ENCODE measurements around the gene UBXN10. TPM values are rescaled to one million over a fixed set of nuclear protein-coding genes. Genes with fewer than 3 reads are reported as not detected.

The UBXN10 gene
- total and polyA plus RNA-seq, 12 donors = 0.64 to 2.6 (median 1.5) TPM

- Histone ChIP-seq H3K9me3 (replicated peaks in 1 of 3) (no peaks in the 10 kb centered on the region), H3K4me1 (replicated peaks in 1 of 2) (no peaks in the 10 kb centered on the region), H3K27me3 (no peaks in the 10 kb centered on the region), H3K36me3 (replicated peaks in 1 of 2) (no peaks in the 10 kb centered on the region), H3K27ac (no peak overlapping the region), H3K4me3 (no peak overlapping the region)
- WGBS, 4 donors = 63 to 79% (median 73%) methylated on average over 12 to 13 of the region's 13 CpGs
- TF ChIP-seq, protein P1, sequence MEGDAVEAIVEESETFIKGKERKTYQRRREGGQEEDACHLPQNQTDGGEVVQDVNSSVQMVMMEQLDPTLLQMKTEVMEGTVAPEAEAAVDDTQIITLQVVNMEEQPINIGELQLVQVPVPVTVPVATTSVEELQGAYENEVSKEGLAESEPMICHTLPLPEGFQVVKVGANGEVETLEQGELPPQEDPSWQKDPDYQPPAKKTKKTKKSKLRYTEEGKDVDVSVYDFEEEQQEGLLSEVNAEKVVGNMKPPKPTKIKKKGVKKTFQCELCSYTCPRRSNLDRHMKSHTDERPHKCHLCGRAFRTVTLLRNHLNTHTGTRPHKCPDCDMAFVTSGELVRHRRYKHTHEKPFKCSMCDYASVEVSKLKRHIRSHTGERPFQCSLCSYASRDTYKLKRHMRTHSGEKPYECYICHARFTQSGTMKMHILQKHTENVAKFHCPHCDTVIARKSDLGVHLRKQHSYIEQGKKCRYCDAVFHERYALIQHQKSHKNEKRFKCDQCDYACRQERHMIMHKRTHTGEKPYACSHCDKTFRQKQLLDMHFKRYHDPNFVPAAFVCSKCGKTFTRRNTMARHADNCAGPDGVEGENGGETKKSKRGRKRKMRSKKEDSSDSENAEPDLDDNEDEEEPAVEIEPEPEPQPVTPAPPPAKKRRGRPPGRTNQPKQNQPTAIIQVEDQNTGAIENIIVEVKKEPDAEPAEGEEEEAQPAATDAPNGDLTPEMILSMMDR (IDR thresholded peaks at IDR 0.05) = no peak
- TF ChIP-seq POLR2A (IDR thresholded peaks at IDR 0.05) = no peak
- peak in 1 of 7 donors; percentile 3 for DNase-seq
- intact Hi-C loops (cut with DNase I) = loop anchor here in 1 of 2 donors (10.0 kb wide), 1 partner anchor 169 kb away; the partner anchor contains the start of gene PLA2G2A
Measured at GRCh38 chr1:20143734-20144565, 41.9 kb upstream of the UBXN10 start.

GRCh38 chr1:20147846-20148570 is 37.9 kb upstream of the UBXN10 start:
- no peaks in the 10 kb centered on the region for H3K9me3 ChIP-seq (replicated peaks in 1 of 3)
- H3K4me3 ChIP-seq = no peak overlapping the region
- H3K36me3 ChIP-seq (replicated peaks in 1 of 2) = no peaks in the 10 kb centered on the region
- H3K27ac ChIP-seq = no peak overlapping the region
- intact Hi-C loops (cut with DNase I) = loop anchor here (5.0 to 10.0 kb wide), 2 partner anchors 171 to 173 kb away; partner anchors contain the start of gene PLA2G2A (in 2 of the 2)
- H3K27me3 ChIP-seq = no peaks in the 10 kb centered on the region
- H3K4me1 ChIP-seq (replicated peaks in 1 of 2) = peaks cover 5 to 13% of the 10 kb centered on the region in 2 donors
- no peak for DNase-seq
- no peak for TF ChIP-seq POLR2A (IDR thresholded peaks at IDR 0.05)
- TF ChIP-seq, protein P1 (IDR thresholded peaks at IDR 0.05) = no peak
- WGBS, 4 donors = 70 to 82% (median 79%) methylated on average over 10 to 13 of the region's 13 CpGs

DNA sequence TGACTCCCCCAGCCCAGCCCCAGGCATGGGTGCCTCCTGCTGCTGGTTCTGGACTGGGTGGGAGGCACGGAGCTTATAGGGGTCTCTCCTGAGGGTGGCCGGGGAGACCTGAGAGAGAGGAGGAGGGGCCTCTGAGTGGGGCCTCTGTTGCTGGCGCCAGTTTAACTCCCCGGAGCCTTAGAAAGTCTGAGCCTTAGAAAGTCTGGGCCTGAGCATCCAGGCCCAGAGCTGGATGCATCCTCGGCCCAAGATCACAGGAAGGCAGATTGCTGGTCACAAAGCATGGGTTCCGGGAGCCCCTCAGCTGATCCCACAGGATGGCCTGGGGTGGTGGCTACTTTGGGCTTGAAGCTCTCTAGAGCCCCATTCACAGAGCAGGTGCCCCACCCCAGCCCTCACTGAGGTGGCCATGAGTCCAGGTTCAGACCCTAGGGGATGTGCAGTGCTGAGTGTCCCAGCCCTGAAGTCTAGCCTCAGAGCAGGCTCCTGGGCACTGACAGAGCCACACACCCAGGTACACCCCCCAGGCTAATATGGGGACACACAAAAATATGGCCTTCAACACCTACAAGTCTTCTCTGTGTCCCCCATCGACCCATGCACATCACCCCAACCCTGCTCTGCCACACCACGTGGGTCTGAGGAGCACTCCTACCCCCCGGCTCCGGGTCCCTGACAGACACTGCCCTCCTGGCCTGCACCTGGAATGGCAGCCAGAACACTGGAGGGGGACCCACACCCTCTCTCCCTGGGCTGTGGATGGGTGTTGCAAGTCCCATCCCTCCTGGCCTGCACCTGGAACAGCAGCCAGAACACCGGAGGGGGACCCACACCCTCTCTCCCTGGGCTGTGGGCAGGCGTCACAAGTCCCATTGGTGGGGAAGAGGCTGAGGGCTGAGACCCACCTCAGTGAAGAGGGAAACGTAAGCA is 37.1 kb upstream of the UBXN10 start:
- Histone ChIP-seq H3K36me3 (replicated peaks in 1 of 2) (no peaks in the 10 kb centered on the region), H3K4me3 (no peak overlapping the region), H3K4me1 (replicated peaks in 1 of 2) (peaks cover 5 to 13% of the 10 kb centered on the region in 2 donors), H3K27me3 (no peaks in the 10 kb centered on the region), H3K9me3 (replicated peaks in 1 of 3) (no peaks in the 10 kb centered on the region), H3K27ac (no peak overlapping the region)
- WGBS, 4 donors = 82 to 93% (median 88%) methylated on average over 7 to 13 of the region's 13 CpGs
- intact Hi-C loops (cut with DNase I) = loop anchor here (5.0 to 10.0 kb wide), 2 partner anchors 172 to 174 kb away; partner anchors contain the start of gene PLA2G2A (in 2 of the 2)
- DNase-seq = peak in 1 of 7 donors; percentile 6
- TF ChIP-seq, protein P1 (IDR thresholded peaks at IDR 0.05) = no peak
- TF ChIP-seq POLR2A (IDR thresholded peaks at IDR 0.05) = no peak
